Endothelial cell of umbilical vein (primary cell): ENCODE results near the gene TBX1. TPM values are rescaled to one million over a fixed set of nuclear protein-coding genes. Genes with fewer than 3 reads are reported as not detected.

Source experiments
- BruUV-seq: library from RNA; stranded (reverse); fragments of 400-500 nt; replicated peaks from 2 replicates; lab custom pipeline; 2021; lab: Mats Ljungman, UMichigan
- CTCF ChIA-PET: fragments of 300-600, 350-600 bp; sonication (Branson Sonifier 250); formaldehyde crosslinking; loops from one replicate; lab custom pipeline; 2021; ENCODE audit warnings: antibody characterized with exemption, inconsistent platforms; lab: Charles Lee
- POLR2A ChIA-PET: fragments of 300-600, 350-600 bp; sonication (Branson Sonifier 250); formaldehyde crosslinking; loops from one replicate; lab custom pipeline; 2021; ENCODE audit warnings: antibody characterized with exemption, inconsistent platforms; lab: Charles Lee
- DNase-seq: peaks from one replicate; pipeline ENCODE4 v3.0.0-alpha.2; 2011; ENCODE audit warnings: low read depth, low spot score
- FAIRE-seq: peaks from 2 replicates; lab custom pipeline; 2011; peaks lifted over from hg19 to GRCh38; lab: Jason Lieb, UNC
- H2AFZ ChIP-seq: 2 replicates; pipeline ENCODE4 v1.6.0; 2012; ENCODE audit warnings: low read depth, low read length, control low read depth, inconsistent platforms
- H3K27ac ChIP-seq: 2 replicates; pipeline ENCODE4 v1.5.1; 2011; ENCODE audit warnings: low read depth, mild to moderate bottlenecking, control low read depth, low read length, moderate library complexity; ENCODE audit not compliant: insufficient read depth
- H3K27me3 ChIP-seq, 2 experiments: 2 replicates each; pipeline versions ENCODE4 v1.6.0 to v1.6.1; 2011; ENCODE audit warnings: low read length in 2 of 2, mixed read lengths in 1 of 2; ENCODE audit not compliant: control insufficient read depth in 2 of 2, insufficient read depth in 2 of 2
- H3K36me3 ChIP-seq, 2 experiments: 2 replicates in 1 of 2; 3 replicates in 1 of 2; pipeline ENCODE4 v1.5.1; 2011; ENCODE audit warnings: low read length in 2 of 2, mild to moderate bottlenecking in 1 of 2, moderate library complexity in 1 of 2; ENCODE audit not compliant: control insufficient read depth in 2 of 2, insufficient read depth in 2 of 2; ENCODE audit errors: extremely low read depth in 1 of 2
- H3K4me1 ChIP-seq: 3 replicates; pipeline ENCODE4 v1.5.1; 2011; ENCODE audit warnings: mild to moderate bottlenecking, low read length; ENCODE audit not compliant: control insufficient read depth, insufficient read depth; ENCODE audit errors: extremely low read depth
- H3K4me2 ChIP-seq: 2 replicates; pipeline ENCODE4 v1.6.1; 2011; ENCODE audit warnings: low read length, control low read depth, mixed read lengths; ENCODE audit not compliant: insufficient read depth
- H3K4me3 ChIP-seq, 3 experiments: fragments of 200-600 bp in 1 of 3; sonication (generic), shearing (Covaris generic) in 1 of 3; replicated peaks in 1 of 3; 2 replicates each; pipeline ENCODE4 v1.5.1; 2011 to 2016; ENCODE audit warnings: control low read depth in 3 of 3, low read length in 3 of 3, mild to moderate bottlenecking in 2 of 3, inconsistent platforms in 1 of 3, low read depth in 1 of 3, moderate library complexity in 1 of 3; ENCODE audit not compliant: insufficient read depth in 1 of 3
- H3K79me2 ChIP-seq: 2 replicates; pipeline ENCODE4 v1.6.0; 2012; ENCODE audit warnings: low read length, inconsistent platforms; ENCODE audit not compliant: control insufficient read depth, insufficient read depth
- H3K9ac ChIP-seq: replicated peaks from 2 replicates; pipeline ENCODE3; 2011; ENCODE audit warnings: low read length, control low read depth; ENCODE audit not compliant: insufficient read depth; ENCODE audit errors: extremely low read depth
- H3K9me1 ChIP-seq: replicated peaks from 3 replicates; pipeline ENCODE4 v1.6.0; 2011; ENCODE audit warnings: mild to moderate bottlenecking, low read length; ENCODE audit not compliant: control insufficient read depth, insufficient read depth; ENCODE audit errors: extremely low read depth
- H3K9me3 ChIP-seq: replicated peaks from 2 replicates; pipeline ENCODE4 v1.5.1; 2012; ENCODE audit warnings: low read length, inconsistent platforms; ENCODE audit not compliant: control insufficient read depth, insufficient read depth
- H4K20me1 ChIP-seq: replicated peaks from 2 replicates; pipeline ENCODE3; 2011; ENCODE audit warnings: mild to moderate bottlenecking, low read length; ENCODE audit not compliant: control insufficient read depth, insufficient read depth; ENCODE audit errors: extremely low read depth
- EZH2 ChIP-seq: IDR thresholded peaks from 2 replicates; pipeline ENCODE4 v1.6.1; 2012; ENCODE audit warnings: borderline replicate concordance, low read depth, mild to moderate bottlenecking, moderate library complexity, low read length, inconsistent platforms; ENCODE audit not compliant: severe bottlenecking
- FOS ChIP-seq: IDR thresholded peaks from 2 replicates; pipeline ENCODE4 v1.6.1; 2011; ENCODE audit warnings: mild to moderate bottlenecking, low read length, moderate library complexity, borderline replicate concordance; ENCODE audit not compliant: insufficient read depth
- GATA2 ChIP-seq: IDR thresholded peaks from 2 replicates; pipeline ENCODE4 v1.7.0; 2011; ENCODE audit warnings: low read depth, mild to moderate bottlenecking, moderate library complexity, mixed read lengths, low read length; ENCODE audit not compliant: insufficient read length, insufficient read depth
- JUN ChIP-seq: IDR thresholded peaks from 2 replicates; pipeline ENCODE4 v1.6.1; 2011; ENCODE audit warnings: borderline replicate concordance, low read depth; ENCODE audit not compliant: insufficient read length, insufficient read depth
- MYC ChIP-seq: IDR thresholded peaks from one replicate; pipeline ENCODE4 v1.6.1; 2011; ENCODE audit warnings: mild to moderate bottlenecking, low read depth, low read length
- POLR2A ChIP-seq: IDR thresholded peaks from 2 replicates; pipeline ENCODE4 v1.6.1; 2012; ENCODE audit warnings: low read depth, mild to moderate bottlenecking, control low read depth, low read length
- POLR2AphosphoS5 ChIP-seq: IDR thresholded peaks from 2 replicates; pipeline ENCODE4 v1.6.1; 2012; ENCODE audit warnings: low read depth, mild to moderate bottlenecking, control low read depth, low read length, moderate library complexity; ENCODE audit not compliant: insufficient read depth
- dilution Hi-C: fragments of 300-500 bp; cut with MboI; formaldehyde crosslinking; loops from one replicate; pipeline ENCODE4 v1.15.0; 2019; ENCODE audit warnings: low sequenced_read_pairs; ENCODE audit not compliant: extremely low pct_ligation_motif_present
- intact Hi-C: fragments of 100-400 bp; cut with micrococcal nuclease; formaldehyde crosslinking; loops from one replicate; pipeline ENCODE4 v1.10.0; 2022
- polyA plus RNA-seq, 4 experiments: library from polyadenylated mRNA; depleted of rRNA in 3 of 4; stranded (reverse) in 3 of 4; unstranded in 1 of 4; fragments of >200 nt; gene quantifications; 2 replicates each; pipeline versions ENCODE4 v1.2.1 to v1.2.3, GENCODE V29; 2011 to 2012; ENCODE audit warnings: missing spikeins in 1 of 4
- total RNA-seq: library from RNA; stranded (reverse); gene quantifications from 2 replicates; pipeline ENCODE4 v1.2.3, GENCODE V29; 2021
- TF ChIP-seq, protein P1 (sequence below): IDR thresholded peaks from 2 replicates; pipeline ENCODE4 v1.6.1; 2011; ENCODE audit not compliant: insufficient read depth, insufficient read length
- TF ChIP-seq, protein P2 (sequence below), 2 donors: IDR thresholded peaks; 1 replicate in 1 of 2; 2 replicates in 1 of 2; pipeline ENCODE4 v1.5.1; 2011; ENCODE audit warnings: low read length in 2 of 2, mild to moderate bottlenecking in 2 of 2, moderate library complexity in 2 of 2, control low read depth in 1 of 2, inconsistent platforms in 1 of 2, low read depth in 1 of 2; ENCODE audit not compliant: insufficient read depth in 1 of 2; ENCODE audit errors: extremely low read depth in 1 of 2

The TBX1 gene
- total and polyA plus RNA-seq, 2 donors (not counting 3 experiments of a cell fraction or from before 2014, with no cell fraction given), result 11.0 to 30.2 TPM

DNA sequence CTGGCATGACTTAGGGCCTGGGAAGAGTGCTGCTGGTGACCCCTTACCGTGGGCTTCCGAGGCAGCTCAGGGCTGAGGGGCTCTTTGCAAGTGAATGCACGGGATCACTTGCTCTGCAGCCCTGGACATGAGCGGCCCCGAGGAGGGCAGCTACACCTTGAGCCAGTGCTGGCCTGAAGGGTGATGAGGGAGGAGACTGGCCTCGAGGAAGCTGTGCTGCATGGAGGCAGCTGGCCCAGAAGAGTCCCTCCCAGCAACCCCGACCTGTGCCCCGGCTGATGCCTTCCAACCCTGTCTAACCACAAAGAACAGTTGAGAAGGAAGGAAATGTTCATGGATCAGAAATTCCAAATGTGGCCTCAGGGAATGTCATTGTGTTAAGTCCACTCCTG, 45.2 kb downstream of the TBX1 start:
- Histone ChIP-seq H3K9me3 (no peaks in the 10 kb centered on the region), H4K20me1 (no peaks in the 10 kb centered on the region), H3K4me2 (peak overlapping the region; percentile 39), H3K79me2 (no peaks in the 10 kb centered on the region), H3K36me3 (no peaks in the 10 kb centered on the region), H3K4me3 (no peak overlapping the region), H3K27me3 (no peaks in the 10 kb centered on the region), H3K27ac (peak overlapping the region; percentile 28), H2AFZ (peak overlapping the region; percentile 67), H3K9me1 (no peaks in the 10 kb centered on the region), H3K4me1 (peaks cover 14% of the 10 kb centered on the region), H3K9ac (no peak overlapping the region)
- DNase-seq (peak; percentile 44), FAIRE-seq (peak; percentile 81)
- no TSS peak for BruUV-seq
- dilution Hi-C loops, result no loop called here
- ChIA-PET CTCF (interaction anchor here (0.9 to 1.5 kb wide), 6 partner anchors 9 to 104 kb away, joined by 3 read pairs; partner anchors contain the start of gene GP1BB), POLR2A (no interaction called here)
- TF ChIP-seq, protein P1, sequence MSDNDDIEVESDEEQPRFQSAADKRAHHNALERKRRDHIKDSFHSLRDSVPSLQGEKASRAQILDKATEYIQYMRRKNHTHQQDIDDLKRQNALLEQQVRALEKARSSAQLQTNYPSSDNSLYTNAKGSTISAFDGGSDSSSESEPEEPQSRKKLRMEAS, result no peak
- TF ChIP-seq POLR2A (no peak), POLR2AphosphoS5 (no peak), FOS (no peak), JUN (no peak), EZH2 (no peak), MYC (no peak), GATA2 (no peak)
- TF ChIP-seq, protein P2, sequence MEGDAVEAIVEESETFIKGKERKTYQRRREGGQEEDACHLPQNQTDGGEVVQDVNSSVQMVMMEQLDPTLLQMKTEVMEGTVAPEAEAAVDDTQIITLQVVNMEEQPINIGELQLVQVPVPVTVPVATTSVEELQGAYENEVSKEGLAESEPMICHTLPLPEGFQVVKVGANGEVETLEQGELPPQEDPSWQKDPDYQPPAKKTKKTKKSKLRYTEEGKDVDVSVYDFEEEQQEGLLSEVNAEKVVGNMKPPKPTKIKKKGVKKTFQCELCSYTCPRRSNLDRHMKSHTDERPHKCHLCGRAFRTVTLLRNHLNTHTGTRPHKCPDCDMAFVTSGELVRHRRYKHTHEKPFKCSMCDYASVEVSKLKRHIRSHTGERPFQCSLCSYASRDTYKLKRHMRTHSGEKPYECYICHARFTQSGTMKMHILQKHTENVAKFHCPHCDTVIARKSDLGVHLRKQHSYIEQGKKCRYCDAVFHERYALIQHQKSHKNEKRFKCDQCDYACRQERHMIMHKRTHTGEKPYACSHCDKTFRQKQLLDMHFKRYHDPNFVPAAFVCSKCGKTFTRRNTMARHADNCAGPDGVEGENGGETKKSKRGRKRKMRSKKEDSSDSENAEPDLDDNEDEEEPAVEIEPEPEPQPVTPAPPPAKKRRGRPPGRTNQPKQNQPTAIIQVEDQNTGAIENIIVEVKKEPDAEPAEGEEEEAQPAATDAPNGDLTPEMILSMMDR (IDR thresholded peaks at IDR 0.05; ENCODE audit: extremely low read depth in 1 of 2, insufficient read depth in 1 of 2, low read depth in 1 of 2, low read length in 2 of 2), result no peak
- intact Hi-C loops, result loop anchor here (2.0 kb wide), 2 partner anchors 33 to 39 kb away; no protein-coding TSS in a partner anchor
